H1 (cell line): Measurements from ENCODE around the gene CAPN3. TPM values are rescaled to one million over a fixed set of nuclear protein-coding genes. Genes with fewer than 3 reads are reported as not detected.

Experiments used
- CBX8 ChIP-seq: fragments of 300-800, 300-1000 bp; sonication (generic); IDR thresholded peaks from 2 replicates; pipeline ENCODE4 v1.7.1; 2016; ENCODE audit warnings: low read depth, low read length, borderline replicate concordance
- polyA plus RNA-seq, 7 experiments: library from polyadenylated mRNA; depleted of rRNA in 3 of 7; stranded (reverse) in 5 of 7; unstranded in 2 of 7; fragments of >200 nt in 5 of 7; fragments of 200-250 nt in 2 of 7; gene quantifications; 1 replicate in 5 of 7; 2 replicates in 1 of 7; 4 replicates in 1 of 7; pipeline versions ENCODE4 v1.2.1 to v1.2.3, GENCODE V29; 2011 to 2013; ENCODE audit warnings: missing spikeins in 2 of 7, mixed read lengths in 2 of 7
- total RNA-seq: library from RNA; stranded (reverse); fragmentation: NEBNext Ultra II Directional; extraction: Animal tissue kit (Norgen Biotek cat#: 25700); gene quantifications from 2 replicates; pipeline ENCODE4 v1.2.1, GENCODE V29; 2021
- TF ChIP-seq, protein P1 (sequence below): IDR thresholded peaks from 2 replicates; pipeline ENCODE4 v1.6.1; 2011; ENCODE audit warnings: low read depth, mild to moderate bottlenecking, low read length; ENCODE audit not compliant: insufficient read depth

The CAPN3 gene
- total and polyA plus RNA-seq, 2 of the 8 experiments (the other 6 are each of a cell fraction or from before 2014, with no cell fraction given) = 0.80 to 2.1 TPM

DNA sequence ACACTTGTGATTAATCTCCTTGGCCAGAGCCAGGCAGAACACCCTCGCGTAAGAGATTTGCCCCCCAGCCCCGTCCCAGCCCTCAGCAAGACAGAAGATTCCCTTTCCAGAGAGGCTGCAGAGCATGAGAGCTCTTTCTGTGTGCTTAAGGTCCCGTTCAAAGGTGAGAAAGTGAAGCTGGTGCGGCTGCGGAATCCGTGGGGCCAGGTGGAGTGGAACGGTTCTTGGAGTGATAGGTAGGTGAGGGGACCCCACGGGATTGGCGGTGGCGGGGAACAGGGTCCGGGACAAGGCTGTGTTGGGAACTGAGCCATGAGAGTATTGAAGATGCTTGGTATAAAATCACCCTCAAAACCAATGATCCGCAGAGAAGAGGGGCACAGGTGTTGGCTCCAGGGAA lies 34.8 kb downstream of the CAPN3 start (continued):
- TF ChIP-seq, protein P1, sequence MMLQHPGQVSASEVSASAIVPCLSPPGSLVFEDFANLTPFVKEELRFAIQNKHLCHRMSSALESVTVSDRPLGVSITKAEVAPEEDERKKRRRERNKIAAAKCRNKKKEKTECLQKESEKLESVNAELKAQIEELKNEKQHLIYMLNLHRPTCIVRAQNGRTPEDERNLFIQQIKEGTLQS = no peak
- TF ChIP-seq CBX8 = no peak
